Measurements from ENCODE around the gene ATPAF1. TPM values are rescaled to one million over a fixed set of nuclear protein-coding genes. Genes with fewer than 3 reads are reported as not detected.

ATPAF1 gene
- total and polyA plus RNA-seq, 9 of the 15 experiments (the other 6 are each of a cell fraction or from before 2014, with no cell fraction given), result 6.3 to 56.2 (median 27.4) TPM

GRCh38 chr1:46603858-46604549 lies 64.2 kb downstream of the ATPAF1 start, which contains the start of gene MKNK1 (continued):
- TF ChIP-seq ZBTB49 (CRISPR knock-in tag; IDR thresholded peaks at IDR 0.05; ENCODE audit: borderline replicate concordance) (no peak), ZNF347 (CRISPR knock-in tag; IDR thresholded peaks at IDR 0.05; ENCODE audit: low read depth) (no peak), DPF2 (IDR thresholded peaks at IDR 0.05) (peak; percentile 67; the same call in 1 of the 2 replicates), SIN3A (IDR thresholded peaks at IDR 0.05; ENCODE audit: borderline replicate concordance in 2 of 2, control insufficient read depth in 1 of 2, low read depth in 2 of 2, low read length in 2 of 2) (peak in 1 of 2 experiments; percentile 69; a peak in 2 of 4 replicates), CREB1 (IDR thresholded peaks at IDR 0.05) (no peak), CREB1 (CRISPR knock-in tag; IDR thresholded peaks at IDR 0.05) (no peak; the same call in 1 of the 2 replicates), MAFG (tag; conservative IDR thresholded peaks at IDR 0.05) (no peak), ZBTB11 (CRISPR knock-in tag; IDR thresholded peaks at IDR 0.05) (no peak), ZNF785 (CRISPR knock-in tag; IDR thresholded peaks at IDR 0.05) (no peak), E2F4 (CRISPR knock-in tag; IDR thresholded peaks at IDR 0.05; ENCODE audit: low read depth) (no peak; the same call in 1 of the 2 replicates), POLR2AphosphoS5 (IDR thresholded peaks at IDR 0.05; ENCODE audit: control insufficient read depth, insufficient read depth, low read depth, low read length) (peak; percentile 91), ZFP1 (CRISPR knock-in tag; IDR thresholded peaks at IDR 0.05) (no peak), ZNF224 (CRISPR knock-in tag; IDR thresholded peaks at IDR 0.05) (no peak), ZNF324 (CRISPR knock-in tag; IDR thresholded peaks at IDR 0.05) (no peak), PHF8 (IDR thresholded peaks at IDR 0.05; ENCODE audit: borderline replicate concordance, low read length) (peak; percentile 99), ILK (tag; IDR thresholded peaks at IDR 0.05; ENCODE audit: borderline replicate concordance, low read depth) (no peak)

All from K562 (cell line).